Measurements from ENCODE around the gene EME1.

DNA sequence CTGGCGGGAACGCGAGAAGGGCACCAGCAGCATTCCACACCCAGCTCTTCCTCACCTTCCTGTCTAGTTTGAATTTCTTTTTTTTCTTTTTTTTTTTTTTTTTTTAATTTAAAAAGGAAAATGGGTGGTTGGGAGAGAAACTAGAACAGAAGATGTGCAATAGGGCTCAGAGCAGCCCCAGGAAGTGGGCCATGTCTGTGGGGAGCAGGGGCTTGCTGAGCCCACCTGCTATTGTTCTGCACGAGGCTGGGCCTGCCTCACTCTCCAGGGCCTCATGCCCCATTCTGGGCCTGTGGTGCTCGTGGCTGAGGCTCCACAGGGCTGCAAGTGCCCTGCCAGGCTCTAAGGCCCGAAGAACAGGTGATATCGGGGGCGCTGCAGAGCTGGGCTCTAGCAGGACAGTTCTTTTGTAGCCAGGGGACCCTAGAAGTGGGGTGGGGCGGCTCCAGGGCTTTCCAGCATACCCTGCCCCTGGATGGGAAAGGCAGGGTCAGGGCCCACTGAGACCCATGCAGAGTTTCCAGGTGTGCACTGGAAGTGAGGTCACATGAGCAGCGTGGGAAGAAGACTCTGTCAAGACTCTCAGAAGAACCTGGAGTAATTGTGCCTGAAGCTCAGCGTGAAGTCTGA lies 12.4 kb upstream of the EME1 start:
- TF ChIP-seq CTCF (conservative IDR thresholded peaks at IDR 0.05; ENCODE audit: low read depth in 2 of 2): no peak
- no peak for TF ChIP-seq REST (IDR thresholded peaks at IDR 0.05; ENCODE audit: unreplicated experiment)
- no peak for TF ChIP-seq EZH2 (IDR thresholded peaks at IDR 0.05; ENCODE audit: low read depth, unreplicated experiment)
- TF ChIP-seq, protein P1, sequence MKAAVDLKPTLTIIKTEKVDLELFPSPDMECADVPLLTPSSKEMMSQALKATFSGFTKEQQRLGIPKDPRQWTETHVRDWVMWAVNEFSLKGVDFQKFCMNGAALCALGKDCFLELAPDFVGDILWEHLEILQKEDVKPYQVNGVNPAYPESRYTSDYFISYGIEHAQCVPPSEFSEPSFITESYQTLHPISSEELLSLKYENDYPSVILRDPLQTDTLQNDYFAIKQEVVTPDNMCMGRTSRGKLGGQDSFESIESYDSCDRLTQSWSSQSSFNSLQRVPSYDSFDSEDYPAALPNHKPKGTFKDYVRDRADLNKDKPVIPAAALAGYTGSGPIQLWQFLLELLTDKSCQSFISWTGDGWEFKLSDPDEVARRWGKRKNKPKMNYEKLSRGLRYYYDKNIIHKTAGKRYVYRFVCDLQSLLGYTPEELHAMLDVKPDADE (IDR thresholded peaks at IDR 0.05): no peak
- TF ChIP-seq EZH2phosphoT487 (IDR thresholded peaks at IDR 0.05; ENCODE audit: unreplicated experiment): no peak
- TF ChIP-seq POLR2AphosphoS5 (IDR thresholded peaks at IDR 0.05; ENCODE audit: low read depth): no peak
- TF ChIP-seq ZNF114 (CRISPR knock-in tag; IDR thresholded peaks at IDR 0.05): no peak
- no peak for TF ChIP-seq ZNF331 (CRISPR knock-in tag; IDR thresholded peaks at IDR 0.05; ENCODE audit: low read depth)
- TF ChIP-seq JUNB (IDR thresholded peaks at IDR 0.05; ENCODE audit: unreplicated experiment): no peak
- no peak for TF ChIP-seq STAT1 (IDR thresholded peaks at IDR 0.05; ENCODE audit: unreplicated experiment)
- no peak for TF ChIP-seq CREB1 (CRISPR knock-in tag; IDR thresholded peaks at IDR 0.05; ENCODE audit: low read depth)
